ENCODE data around the gene MBTPS2. TPM values are rescaled to one million over a fixed set of nuclear protein-coding genes. Genes with fewer than 3 reads are reported as not detected.

The MBTPS2 gene
- total RNA-seq, 1 donor from 2014 or later = 9.0 TPM

GRCh38 chrX:21885568-21885967 lies 46.2 kb downstream of the MBTPS2 start:
- no peak overlapping the region for H3K4me3 Mint-ChIP-seq
- no peak for TF ChIP-seq CTCF (IDR thresholded peaks at IDR 0.05)
- H3K36me3 Mint-ChIP-seq (ENCODE audit: low read depth) = peaks cover 13% of the 10 kb centered on the region
- ATAC-seq (ENCODE audit: low read depth) (no peak), DNase-seq (no peak)
- CTCF ChIA-PET = no interaction called here
- H3K27ac Mint-ChIP-seq = no peak overlapping the region
- no peaks in the 10 kb centered on the region for H3K9me3 Mint-ChIP-seq
- POLR2A ChIA-PET = no interaction called here
- H3K4me1 Mint-ChIP-seq = no peaks in the 10 kb centered on the region
- intact Hi-C loops (cut with micrococcal nuclease) = no loop called here
- no peaks in the 10 kb centered on the region for H3K27me3 Mint-ChIP-seq

DNA sequence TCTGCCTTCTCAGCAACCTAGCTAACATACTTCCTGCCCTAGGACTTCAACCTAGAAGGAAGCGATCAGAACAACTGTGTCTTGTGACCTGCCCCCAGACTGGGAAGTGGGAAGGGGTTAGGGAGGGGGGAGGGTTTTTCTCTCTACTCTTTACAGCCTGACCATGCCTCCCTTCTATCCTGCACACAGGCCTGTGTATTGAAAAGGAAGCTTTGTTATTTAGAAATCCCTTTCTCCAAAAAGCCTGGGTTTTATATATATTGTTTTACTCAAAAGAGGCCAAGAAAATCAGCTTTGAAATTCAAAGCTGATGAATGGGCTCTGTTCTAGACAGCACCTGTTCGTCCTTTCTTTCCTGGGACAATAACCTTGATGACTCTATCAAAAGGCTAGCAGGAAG lies 65.9 kb downstream of the MBTPS2 start:
- no peaks in the 10 kb centered on the region for H3K4me1 Mint-ChIP-seq
- TF ChIP-seq CTCF (IDR thresholded peaks at IDR 0.05) = no peak
- no peaks in the 10 kb centered on the region for H3K27me3 Mint-ChIP-seq
- ChIA-PET CTCF (no interaction called here), POLR2A (no interaction called here)
- H3K27ac Mint-ChIP-seq = no peak overlapping the region
- ATAC-seq (ENCODE audit: low read depth) (no peak), DNase-seq (no peak)
- H3K4me3 Mint-ChIP-seq = no peak overlapping the region
- intact Hi-C loops (cut with micrococcal nuclease) = no loop called here
- H3K9me3 Mint-ChIP-seq = no peaks in the 10 kb centered on the region
- peaks cover 2% of the 10 kb centered on the region for H3K36me3 Mint-ChIP-seq (ENCODE audit: low read depth)

DNA sequence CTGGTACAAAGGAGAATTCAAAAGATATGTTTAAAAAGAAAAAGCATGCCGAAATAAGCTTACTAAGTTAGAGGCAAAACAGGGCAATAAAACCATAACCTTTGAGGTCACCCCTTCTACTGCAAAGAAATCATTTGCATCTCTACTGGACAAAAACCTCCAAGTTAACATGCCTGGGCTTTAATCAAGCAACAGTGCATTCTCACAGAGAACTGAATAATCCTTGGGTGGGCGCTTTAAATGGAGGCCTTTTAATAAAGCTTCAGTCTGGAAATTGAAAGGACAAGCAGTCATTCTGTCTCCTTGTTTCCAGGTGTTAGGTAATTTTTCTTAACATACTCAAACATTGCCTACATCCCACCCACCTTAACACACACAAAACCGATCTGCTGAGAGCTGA lies 66.5 kb downstream of the MBTPS2 start:
- Mint-ChIP-seq H3K27ac (no peak overlapping the region), H3K4me1 (no peaks in the 10 kb centered on the region), H3K27me3 (no peaks in the 10 kb centered on the region), H3K9me3 (no peaks in the 10 kb centered on the region), H3K36me3 (ENCODE audit: low read depth) (peaks cover 2% of the 10 kb centered on the region), H3K4me3 (no peak overlapping the region)
- intact Hi-C loops (cut with micrococcal nuclease) = no loop called here
- DNase-seq (no peak), ATAC-seq (ENCODE audit: low read depth) (no peak)
- ChIA-PET CTCF (no interaction called here), POLR2A (no interaction called here)
- TF ChIP-seq CTCF (IDR thresholded peaks at IDR 0.05) = no peak

GRCh38 chrX:21907260-21907659 lies 67.8 kb downstream of the MBTPS2 start:
- POLR2A ChIA-PET = no interaction called here
- peaks cover 2% of the 10 kb centered on the region for H3K36me3 Mint-ChIP-seq (ENCODE audit: low read depth)
- DNase-seq (no peak), ATAC-seq (ENCODE audit: low read depth) (no peak)
- intact Hi-C loops (cut with micrococcal nuclease) = no loop called here
- no peak for TF ChIP-seq CTCF (IDR thresholded peaks at IDR 0.05)
- H3K9me3 Mint-ChIP-seq = no peaks in the 10 kb centered on the region
- no peak overlapping the region for H3K27ac Mint-ChIP-seq
- CTCF ChIA-PET = no interaction called here
- H3K27me3 Mint-ChIP-seq = no peaks in the 10 kb centered on the region
- H3K4me3 Mint-ChIP-seq = no peak overlapping the region
- no peaks in the 10 kb centered on the region for H3K4me1 Mint-ChIP-seq

- Mint-ChIP-seq H3K27me3 (no peaks in the 10 kb centered on the region), H3K4me3 (no peak overlapping the region), H3K4me1 (no peaks in the 10 kb centered on the region), H3K36me3 (ENCODE audit: low read depth) (no peaks in the 10 kb centered on the region), H3K27ac (no peak overlapping the region), H3K9me3 (no peaks in the 10 kb centered on the region)
- ChIA-PET CTCF (no interaction called here), POLR2A (no interaction called here)
- intact Hi-C loops (cut with micrococcal nuclease) = no loop called here
- no peak for TF ChIP-seq CTCF (IDR thresholded peaks at IDR 0.05)
- DNase-seq (no peak), ATAC-seq (ENCODE audit: low read depth) (no peak)
These were observed 72.1 kb downstream of the MBTPS2 start for GRCh38 chrX:21911481-21911880.

All from activated B cell treated with CpG ODN at 0.5 μM for 24 hours (primary cell).